ENCODE results near the gene NFE2L2.

The NFE2L2 gene

GRCh38 chr2:177244244-177244771 lies 20.2 kb downstream of the NFE2L2 start:
- H3K27ac Mint-ChIP-seq = no peak overlapping the region
- no peaks in the 10 kb centered on the region for H3K9me3 Mint-ChIP-seq
- ATAC-seq (ENCODE audit: low read depth) (no peak), DNase-seq (ENCODE audit: low spot score in 2 of 2) (no peak)
- no peaks in the 10 kb centered on the region for H3K27me3 Mint-ChIP-seq
- peaks cover 43% of the 10 kb centered on the region for H3K4me1 Mint-ChIP-seq
- H3K4me3 Mint-ChIP-seq = no peak overlapping the region
- peaks cover 6% of the 10 kb centered on the region for H3K36me3 Mint-ChIP-seq

GRCh38 chr2:177243476-177243875 lies 21.1 kb downstream of the NFE2L2 start:
- H3K4me1 Mint-ChIP-seq = peaks cover 46% of the 10 kb centered on the region
- peak overlapping the region; percentile 86 for H3K27ac Mint-ChIP-seq
- ATAC-seq (ENCODE audit: low read depth) (no peak), DNase-seq (ENCODE audit: low spot score in 2 of 2) (no peak)
- H3K9me3 Mint-ChIP-seq = no peaks in the 10 kb centered on the region
- no peak overlapping the region for H3K4me3 Mint-ChIP-seq
- H3K27me3 Mint-ChIP-seq = no peaks in the 10 kb centered on the region
- peaks cover 6% of the 10 kb centered on the region for H3K36me3 Mint-ChIP-seq

- Mint-ChIP-seq H3K4me3 (no peak overlapping the region), H3K27ac (peak overlapping the region; percentile 86), H3K9me3 (no peaks in the 10 kb centered on the region), H3K4me1 (peaks cover 49% of the 10 kb centered on the region), H3K27me3 (no peaks in the 10 kb centered on the region), H3K36me3 (peaks cover 6% of the 10 kb centered on the region)
- ATAC-seq (ENCODE audit: low read depth) (no peak), DNase-seq (ENCODE audit: low spot score in 2 of 2) (no peak)
Measured at GRCh38 chr2:177243073-177243472, 21.5 kb downstream of the NFE2L2 start.

DNA sequence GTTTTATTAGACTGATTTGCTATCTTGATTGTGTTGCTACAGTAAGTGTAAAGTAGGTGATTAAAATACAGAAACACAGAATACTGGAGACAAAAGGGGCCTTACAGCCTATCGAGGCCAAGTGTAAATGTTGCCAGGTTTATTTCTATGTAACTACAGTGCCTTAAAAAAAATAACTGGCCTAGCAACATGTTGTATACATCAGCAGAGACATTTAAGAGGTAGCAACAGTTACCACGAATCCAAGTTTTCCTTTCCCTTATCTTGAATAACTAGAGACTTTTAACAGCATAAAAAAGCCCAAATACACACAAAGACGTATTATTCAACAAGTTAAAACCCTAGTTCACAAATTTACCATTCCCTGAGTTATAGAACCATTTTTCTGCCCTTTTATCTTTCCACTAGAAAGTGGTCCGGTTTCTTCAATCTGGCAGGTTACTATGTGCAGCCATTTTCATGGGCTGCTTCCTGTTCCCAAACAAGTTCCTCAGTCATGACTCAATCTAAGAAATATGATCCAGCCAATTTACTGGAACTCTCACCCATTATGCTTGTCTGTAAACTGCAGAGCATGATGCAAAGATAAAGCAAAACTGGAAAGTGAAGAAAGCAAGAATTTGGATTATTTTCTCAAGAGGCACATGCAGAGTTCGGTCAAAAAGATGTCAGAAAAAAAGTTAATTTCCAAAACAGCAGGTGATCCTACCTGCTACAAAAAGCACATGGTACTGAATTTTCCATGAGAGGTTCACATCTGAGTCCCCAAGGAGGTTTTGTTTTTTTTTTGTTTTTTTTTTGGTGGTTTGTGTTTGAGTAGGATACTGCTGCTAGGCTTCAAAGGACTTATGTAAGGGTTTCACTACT lies 22.2 kb downstream of the NFE2L2 start:
- peaks cover 49% of the 10 kb centered on the region for H3K4me1 Mint-ChIP-seq
- H3K36me3 Mint-ChIP-seq = peaks cover 6% of the 10 kb centered on the region
- H3K9me3 Mint-ChIP-seq = no peaks in the 10 kb centered on the region
- peak overlapping the region; percentile 2 for H3K4me3 Mint-ChIP-seq
- DNase-seq (ENCODE audit: low spot score in 2 of 2) = no peak
- H3K27me3 Mint-ChIP-seq = no peaks in the 10 kb centered on the region
- peak overlapping the region; percentile 86 for H3K27ac Mint-ChIP-seq
- no peak for ATAC-seq (ENCODE audit: low read depth)

DNA sequence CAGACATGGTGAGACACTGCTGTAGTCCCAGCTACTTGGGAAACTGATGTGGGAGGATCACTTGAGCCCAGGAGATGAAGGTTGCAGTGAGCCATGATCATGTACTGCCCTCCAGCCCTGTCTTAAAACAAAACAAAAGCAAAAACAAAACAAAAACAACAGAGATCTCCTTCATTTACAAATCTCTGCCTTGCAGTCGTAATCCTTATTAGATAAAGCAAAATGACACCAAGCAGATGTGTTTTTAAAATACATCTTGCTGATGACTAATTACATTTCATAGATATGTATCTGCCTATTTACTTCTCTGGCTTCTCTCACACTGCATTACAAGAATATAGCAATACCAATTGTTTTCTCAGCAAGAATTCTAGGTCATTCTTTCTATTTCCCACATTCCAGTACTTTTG lies 22.8 kb downstream of the NFE2L2 start:
- Mint-ChIP-seq H3K36me3 (peaks cover 6% of the 10 kb centered on the region), H3K27me3 (no peaks in the 10 kb centered on the region), H3K4me3 (no peak overlapping the region), H3K9me3 (no peaks in the 10 kb centered on the region), H3K4me1 (peaks cover 49% of the 10 kb centered on the region), H3K27ac (peak overlapping the region; percentile 86)
- ATAC-seq (ENCODE audit: low read depth) (no peak), DNase-seq (ENCODE audit: low spot score in 2 of 2) (no peak)

GRCh38 chr2:177239932-177240630 lies 24.4 kb downstream of the NFE2L2 start:
- Mint-ChIP-seq H3K4me3 (peak overlapping the region; percentile 50), H3K27ac (peak overlapping the region; percentile 73), H3K4me1 (peaks cover 47% of the 10 kb centered on the region), H3K9me3 (no peaks in the 10 kb centered on the region), H3K27me3 (no peaks in the 10 kb centered on the region), H3K36me3 (peaks cover 6% of the 10 kb centered on the region)
- ATAC-seq (ENCODE audit: low read depth) (peak; percentile 92), DNase-seq (ENCODE audit: low spot score in 2 of 2) (peak in 1 of 2 donors; percentile 52)

DNA sequence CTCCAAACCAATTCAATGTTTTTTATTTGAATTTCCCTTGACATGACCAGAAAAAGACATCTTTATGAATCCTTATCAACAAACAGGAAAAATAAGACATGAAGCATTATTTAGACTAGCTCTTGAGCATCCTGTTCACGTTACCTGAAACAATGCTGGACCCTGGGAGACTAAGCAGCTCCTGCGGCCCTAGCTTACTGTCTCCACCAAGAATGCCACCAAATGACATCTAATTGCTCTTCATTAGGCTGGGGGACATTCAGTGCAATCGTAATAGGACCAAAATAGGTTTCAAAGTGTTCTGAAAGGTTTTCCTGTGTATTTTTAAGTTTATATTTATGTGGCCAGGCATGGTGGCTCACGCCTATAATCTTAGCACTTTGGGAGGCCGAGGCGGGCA lies 25.5 kb downstream of the NFE2L2 start:
- Mint-ChIP-seq H3K4me1 (peaks cover 47% of the 10 kb centered on the region), H3K36me3 (peaks cover 6% of the 10 kb centered on the region), H3K27me3 (no peaks in the 10 kb centered on the region), H3K27ac (peak overlapping the region; percentile 55), H3K4me3 (peak overlapping the region; percentile 41), H3K9me3 (no peaks in the 10 kb centered on the region)
- ATAC-seq (ENCODE audit: low read depth) (no peak), DNase-seq (ENCODE audit: low spot score in 2 of 2) (no peak)

DNA sequence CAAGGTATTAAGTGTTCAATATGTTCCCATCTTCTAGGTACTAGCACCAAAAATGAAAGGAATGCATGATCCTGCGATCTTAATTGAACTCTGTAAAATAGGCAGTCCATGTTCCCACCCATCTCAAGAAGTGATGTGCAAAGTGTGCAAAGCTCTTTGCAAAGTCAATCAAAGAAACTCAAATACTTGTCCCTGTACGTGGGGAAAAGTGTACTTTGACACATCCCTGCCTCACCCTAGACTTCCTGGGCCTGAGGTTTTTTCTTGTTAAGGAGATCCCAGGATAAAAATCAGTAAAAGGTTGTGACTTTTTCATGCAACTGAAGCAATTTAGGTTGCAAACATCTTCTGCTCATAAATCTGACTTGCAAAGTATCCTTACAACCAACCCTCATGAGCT lies 26.6 kb downstream of the NFE2L2 start:
- no peak for ATAC-seq (ENCODE audit: low read depth)
- DNase-seq (ENCODE audit: low spot score in 2 of 2) = no peak
- peak overlapping the region; percentile 55 for H3K27ac Mint-ChIP-seq
- H3K4me1 Mint-ChIP-seq = peaks cover 45% of the 10 kb centered on the region
- H3K27me3 Mint-ChIP-seq = no peaks in the 10 kb centered on the region
- no peak overlapping the region for H3K4me3 Mint-ChIP-seq
- H3K9me3 Mint-ChIP-seq = no peaks in the 10 kb centered on the region
- H3K36me3 Mint-ChIP-seq = peaks cover 12% of the 10 kb centered on the region

- ATAC-seq (ENCODE audit: low read depth) = no peak
- Mint-ChIP-seq H3K27me3 (no peaks in the 10 kb centered on the region), H3K4me3 (no peak overlapping the region), H3K4me1 (peaks cover 28% of the 10 kb centered on the region), H3K9me3 (no peaks in the 10 kb centered on the region), H3K36me3 (peaks cover 22% of the 10 kb centered on the region), H3K27ac (peak overlapping the region; percentile 89)
- no peak for DNase-seq (ENCODE audit: low spot score in 2 of 2)
Measured at GRCh38 chr2:177235855-177236437, 28.6 kb downstream of the NFE2L2 start.

DNA sequence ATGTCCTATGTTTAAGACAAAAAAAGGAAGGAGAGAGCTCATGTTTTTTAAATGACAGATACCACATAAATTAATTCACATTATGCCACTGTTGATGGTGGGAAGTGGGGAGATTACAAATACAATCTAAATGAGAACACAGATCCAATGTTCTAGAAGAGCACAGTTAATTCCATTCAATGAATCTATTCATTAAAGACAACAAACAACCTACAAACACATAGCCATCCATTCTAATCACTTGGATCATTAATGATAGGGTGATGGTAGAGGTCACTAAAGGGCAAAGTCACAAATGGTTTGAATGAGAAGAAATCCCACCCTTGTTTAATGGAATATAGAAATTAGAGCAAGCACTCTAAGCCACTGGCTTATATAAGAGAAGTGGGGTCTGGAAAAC lies 30.3 kb downstream of the NFE2L2 start:
- peak overlapping the region; percentile 89 for H3K27ac Mint-ChIP-seq
- H3K9me3 Mint-ChIP-seq = no peaks in the 10 kb centered on the region
- ATAC-seq (ENCODE audit: low read depth) = no peak
- H3K4me3 Mint-ChIP-seq = no peak overlapping the region
- no peak for DNase-seq (ENCODE audit: low spot score in 2 of 2)
- peaks cover 29% of the 10 kb centered on the region for H3K36me3 Mint-ChIP-seq
- H3K27me3 Mint-ChIP-seq = no peaks in the 10 kb centered on the region
- peaks cover 22% of the 10 kb centered on the region for H3K4me1 Mint-ChIP-seq

- peaks cover 32% of the 10 kb centered on the region for H3K36me3 Mint-ChIP-seq
- peak overlapping the region; percentile 47 for H3K27ac Mint-ChIP-seq
- no peaks in the 10 kb centered on the region for H3K27me3 Mint-ChIP-seq
- DNase-seq (ENCODE audit: low spot score in 2 of 2) = no peak
- H3K4me3 Mint-ChIP-seq = no peak overlapping the region
- no peak for ATAC-seq (ENCODE audit: low read depth)
- H3K4me1 Mint-ChIP-seq = peaks cover 19% of the 10 kb centered on the region
- no peaks in the 10 kb centered on the region for H3K9me3 Mint-ChIP-seq
Measured at GRCh38 chr2:177232098-177232704, 32.3 kb downstream of the NFE2L2 start.

GRCh38 chr2:177231270-177231669 lies 33.3 kb downstream of the NFE2L2 start:
- no peaks in the 10 kb centered on the region for H3K27me3 Mint-ChIP-seq
- no peak overlapping the region for H3K4me3 Mint-ChIP-seq
- H3K4me1 Mint-ChIP-seq = peaks cover 17% of the 10 kb centered on the region
- no peak for DNase-seq (ENCODE audit: low spot score in 2 of 2)
- peaks cover 32% of the 10 kb centered on the region for H3K36me3 Mint-ChIP-seq
- no peak for ATAC-seq (ENCODE audit: low read depth)
- H3K9me3 Mint-ChIP-seq = no peaks in the 10 kb centered on the region
- peak overlapping the region; percentile 28 for H3K27ac Mint-ChIP-seq

DNA sequence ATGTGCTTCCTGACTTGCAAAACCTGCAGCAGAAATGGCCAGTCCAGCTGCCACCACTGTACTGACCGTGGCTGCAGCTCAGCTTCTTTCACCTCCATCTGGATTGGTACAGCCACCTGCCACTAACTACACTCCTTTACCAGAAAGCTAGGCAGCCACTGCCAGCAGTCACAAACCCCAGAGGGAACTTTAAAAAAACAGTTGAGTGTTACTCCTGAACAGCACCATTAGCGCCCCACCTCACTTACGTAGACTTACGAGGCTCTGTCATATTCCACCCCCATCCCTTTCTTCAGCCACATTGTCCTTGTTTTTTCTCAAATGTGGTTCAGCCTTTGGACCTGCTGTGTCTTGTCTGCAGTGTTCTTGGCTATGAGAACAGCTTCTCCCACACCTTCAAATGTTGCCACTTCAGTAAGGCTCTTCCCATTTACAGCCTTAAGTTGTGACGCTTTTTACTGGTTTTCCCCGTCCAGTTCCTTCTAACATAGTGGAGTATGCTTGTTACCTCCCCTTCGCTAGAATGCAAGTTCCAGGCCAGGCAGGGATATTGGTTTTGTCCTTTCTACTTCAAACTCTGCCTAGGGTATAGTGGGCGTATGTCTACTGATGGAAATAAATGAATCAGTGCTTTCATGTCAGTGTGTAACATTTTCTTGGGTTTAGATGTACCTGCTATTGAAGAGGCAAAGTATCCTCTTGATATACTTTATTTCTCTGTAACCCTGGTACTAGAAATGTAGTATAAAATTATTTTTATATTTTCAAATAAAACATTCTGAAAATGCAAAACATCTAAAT lies 34.9 kb downstream of the NFE2L2 start:
- DNase-seq (ENCODE audit: low spot score in 2 of 2) (no peak), ATAC-seq (ENCODE audit: low read depth) (no peak)
- peak overlapping the region; percentile 15 for H3K27ac Mint-ChIP-seq
- H3K9me3 Mint-ChIP-seq = no peaks in the 10 kb centered on the region
- no peak overlapping the region for H3K4me3 Mint-ChIP-seq
- peaks cover 11% of the 10 kb centered on the region for H3K4me1 Mint-ChIP-seq
- H3K36me3 Mint-ChIP-seq = peaks cover 33% of the 10 kb centered on the region
- no peaks in the 10 kb centered on the region for H3K27me3 Mint-ChIP-seq
